ENCODE results near the gene ZBTB21.

DNA sequence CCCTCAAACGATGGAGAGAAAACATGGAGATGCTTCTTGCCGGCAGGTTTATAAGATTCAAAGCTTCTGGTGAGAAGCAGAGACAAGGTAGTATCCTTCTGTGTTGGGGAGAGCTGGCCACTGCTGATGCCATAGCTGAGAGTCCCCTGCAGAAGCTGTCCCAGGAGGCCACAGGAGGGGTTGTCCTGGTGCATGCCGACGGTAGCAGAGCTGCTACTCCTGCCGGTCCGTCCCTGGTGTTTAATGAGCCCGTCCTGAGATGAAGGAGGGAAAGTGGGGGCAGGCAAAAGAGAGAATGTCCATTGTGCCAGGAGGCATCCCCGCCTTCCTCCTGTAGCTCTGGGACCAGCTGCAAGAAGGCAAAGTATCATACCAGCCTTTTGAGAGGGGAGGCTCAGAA, 46.0 kb downstream of the ZBTB21 start:
- TF ChIP-seq, protein P1, sequence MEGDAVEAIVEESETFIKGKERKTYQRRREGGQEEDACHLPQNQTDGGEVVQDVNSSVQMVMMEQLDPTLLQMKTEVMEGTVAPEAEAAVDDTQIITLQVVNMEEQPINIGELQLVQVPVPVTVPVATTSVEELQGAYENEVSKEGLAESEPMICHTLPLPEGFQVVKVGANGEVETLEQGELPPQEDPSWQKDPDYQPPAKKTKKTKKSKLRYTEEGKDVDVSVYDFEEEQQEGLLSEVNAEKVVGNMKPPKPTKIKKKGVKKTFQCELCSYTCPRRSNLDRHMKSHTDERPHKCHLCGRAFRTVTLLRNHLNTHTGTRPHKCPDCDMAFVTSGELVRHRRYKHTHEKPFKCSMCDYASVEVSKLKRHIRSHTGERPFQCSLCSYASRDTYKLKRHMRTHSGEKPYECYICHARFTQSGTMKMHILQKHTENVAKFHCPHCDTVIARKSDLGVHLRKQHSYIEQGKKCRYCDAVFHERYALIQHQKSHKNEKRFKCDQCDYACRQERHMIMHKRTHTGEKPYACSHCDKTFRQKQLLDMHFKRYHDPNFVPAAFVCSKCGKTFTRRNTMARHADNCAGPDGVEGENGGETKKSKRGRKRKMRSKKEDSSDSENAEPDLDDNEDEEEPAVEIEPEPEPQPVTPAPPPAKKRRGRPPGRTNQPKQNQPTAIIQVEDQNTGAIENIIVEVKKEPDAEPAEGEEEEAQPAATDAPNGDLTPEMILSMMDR (IDR thresholded peaks at IDR 0.05) = no peak
- TF ChIP-seq POLR2A (IDR thresholded peaks at IDR 0.05) = no peak
